Activated T-helper 2 cell treated with anti-CD3 and anti-CD28 coated beads, Interferon-gamma antibody, Interleukin-2, Interleukin-4, amounts not matched to agents 10 μg/mL and 5 μg/mL and 100 μg/mL, durations not matched to agents 14 hours and 24 hours and 36 hours (primary cell): ENCODE data around the gene GNB1L. TPM values are rescaled to one million over a fixed set of nuclear protein-coding genes. Genes with fewer than 3 reads are reported as not detected.

ENCODE experiments used
- DNase-seq: peaks from one replicate; pipeline ENCODE4 v3.0.0; 2021; ENCODE audit warnings: low spot score
- H3K27ac Mint-ChIP-seq: one replicate; pipeline ENCODE4 v1.8.0; 2021; ENCODE audit warnings: mixed read lengths
- H3K27me3 Mint-ChIP-seq: one replicate; pipeline ENCODE4 v1.8.0; 2021; ENCODE audit warnings: low read depth, mixed read lengths
- H3K36me3 Mint-ChIP-seq: one replicate; pipeline ENCODE4 v1.8.0; 2021; ENCODE audit warnings: low read depth, mixed read lengths
- H3K4me1 Mint-ChIP-seq: one replicate; pipeline ENCODE4 v1.8.0; 2021; ENCODE audit warnings: low read depth, mixed read lengths
- H3K4me3 Mint-ChIP-seq: one replicate; pipeline ENCODE4 v1.8.0; 2021; ENCODE audit warnings: low read depth, mild to moderate bottlenecking, moderate library complexity, mixed read lengths
- H3K9me3 Mint-ChIP-seq: one replicate; pipeline ENCODE4 v1.8.0; 2021; ENCODE audit warnings: mixed read lengths
- intact Hi-C: fragments of 100-400 bp; cut with micrococcal nuclease; formaldehyde crosslinking; loops from one replicate; pipeline ENCODE4 v1.15.1; 2023
- total RNA-seq: library from RNA; stranded (reverse); gene quantifications from 2 replicates; pipeline ENCODE4 v1.2.3, GENCODE V29; 2022

Gene GNB1L
- total RNA-seq, 1 donor from 2014 or later = 14.7 TPM

DNA sequence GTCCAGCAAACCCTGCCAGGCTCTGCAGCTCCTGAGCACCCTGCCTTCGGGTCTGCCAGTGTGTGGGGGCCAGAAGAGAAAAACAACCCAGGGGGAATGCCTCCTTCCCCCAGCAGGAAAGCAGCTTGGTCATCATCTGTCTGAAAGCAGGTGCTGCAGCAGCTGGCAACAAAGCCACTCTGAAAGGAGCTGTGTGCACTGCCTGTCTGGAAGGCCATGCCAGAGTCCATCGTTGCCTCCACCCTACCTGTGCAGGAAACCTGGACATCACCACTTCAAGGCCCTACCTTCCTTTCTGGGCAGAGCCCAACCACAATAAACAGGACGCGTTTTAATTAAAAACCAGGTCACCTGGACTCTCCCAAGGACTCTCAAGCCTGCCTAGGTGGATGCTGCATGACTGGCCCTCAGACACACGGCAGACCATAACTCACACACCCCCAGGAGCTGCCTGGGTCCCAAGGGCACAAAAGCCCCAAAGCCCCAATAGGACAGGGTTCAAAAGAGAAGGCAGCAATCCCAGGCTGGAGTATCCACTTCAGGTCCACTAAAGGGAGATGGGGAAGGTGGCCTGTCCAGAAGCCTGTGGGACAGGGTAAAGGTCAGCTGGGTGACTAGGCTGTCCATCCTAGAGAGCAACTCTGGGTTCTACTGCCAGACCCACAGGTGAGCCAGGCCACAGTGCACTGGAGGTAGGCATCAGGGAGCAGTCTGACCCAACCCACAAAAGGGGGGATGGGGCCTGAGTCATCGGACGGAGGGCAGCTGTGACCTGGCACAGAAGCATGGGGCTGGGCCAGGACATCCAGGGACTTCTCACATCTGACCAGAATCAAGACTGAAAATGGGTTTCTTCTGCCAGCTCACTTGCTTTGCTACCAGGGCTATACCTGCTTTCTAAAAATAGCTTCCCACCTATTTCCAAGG is 6.1 kb downstream of the GNB1L start:
- Mint-ChIP-seq H3K36me3 (peaks cover 48% of the 10 kb centered on the region), H3K9me3 (peaks cover 7% of the 10 kb centered on the region), H3K4me3 (no peak overlapping the region), H3K27me3 (no peaks in the 10 kb centered on the region), H3K4me1 (peaks cover 15% of the 10 kb centered on the region), H3K27ac (no peak overlapping the region)
- no peak for DNase-seq
- intact Hi-C loops = no loop called here

GRCh38 chr22:19847345-19847632 is 7.4 kb downstream of the GNB1L start:
- no peak for DNase-seq
- no peaks in the 10 kb centered on the region for H3K27me3 Mint-ChIP-seq
- peaks cover 37% of the 10 kb centered on the region for H3K36me3 Mint-ChIP-seq
- H3K9me3 Mint-ChIP-seq = peaks cover 7% of the 10 kb centered on the region
- no peak overlapping the region for H3K27ac Mint-ChIP-seq
- H3K4me3 Mint-ChIP-seq = no peak overlapping the region
- intact Hi-C loops = no loop called here
- peaks cover 4% of the 10 kb centered on the region for H3K4me1 Mint-ChIP-seq

DNA sequence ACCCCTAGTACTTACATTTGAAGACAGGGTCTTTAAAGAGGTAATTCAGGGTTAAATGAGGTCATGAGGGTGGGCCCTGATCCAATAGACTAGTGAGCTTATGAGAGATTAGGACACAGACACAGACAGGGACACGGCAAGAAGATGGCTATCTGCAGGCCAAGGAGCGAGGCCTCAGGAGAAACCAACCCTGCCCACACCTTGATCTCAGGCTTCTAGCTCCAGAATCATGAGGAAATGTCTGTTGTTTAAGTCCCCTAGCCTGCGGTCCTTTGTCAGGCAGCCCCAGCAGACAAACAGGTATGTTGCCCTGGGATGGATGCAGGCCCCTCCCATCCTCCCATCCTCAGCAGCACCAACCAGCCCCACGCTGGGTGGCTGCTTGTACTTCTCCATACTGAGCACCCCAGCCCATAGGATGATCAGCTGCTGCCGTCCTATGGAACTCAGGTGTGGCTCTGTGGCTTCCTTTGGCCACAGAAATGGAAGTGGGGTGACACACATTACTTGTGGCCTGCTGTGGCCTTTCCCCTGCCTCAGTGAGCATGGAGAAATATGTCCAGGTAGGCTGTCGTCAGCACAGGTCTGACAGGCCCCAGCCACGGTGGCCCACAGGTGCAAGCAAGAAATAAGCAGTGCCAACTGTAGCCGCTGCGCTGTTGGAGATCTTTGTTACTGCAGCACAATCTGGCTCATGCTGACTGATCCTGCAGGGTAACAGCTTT is 7.9 kb downstream of the GNB1L start:
- intact Hi-C loops = no loop called here
- Mint-ChIP-seq H3K27ac (no peak overlapping the region), H3K27me3 (no peaks in the 10 kb centered on the region), H3K4me3 (no peak overlapping the region), H3K9me3 (peaks cover 7% of the 10 kb centered on the region), H3K36me3 (peaks cover 32% of the 10 kb centered on the region), H3K4me1 (peaks cover 2% of the 10 kb centered on the region)
- DNase-seq = no peak

- Mint-ChIP-seq H3K4me3 (no peak overlapping the region), H3K27me3 (no peaks in the 10 kb centered on the region), H3K9me3 (peaks cover 7% of the 10 kb centered on the region), H3K36me3 (peaks cover 27% of the 10 kb centered on the region), H3K4me1 (peaks cover 2% of the 10 kb centered on the region), H3K27ac (no peak overlapping the region)
- intact Hi-C loops = no loop called here
- no peak for DNase-seq
These were observed 9.5 kb downstream of the GNB1L start for GRCh38 chr22:19845054-19845722.

DNA sequence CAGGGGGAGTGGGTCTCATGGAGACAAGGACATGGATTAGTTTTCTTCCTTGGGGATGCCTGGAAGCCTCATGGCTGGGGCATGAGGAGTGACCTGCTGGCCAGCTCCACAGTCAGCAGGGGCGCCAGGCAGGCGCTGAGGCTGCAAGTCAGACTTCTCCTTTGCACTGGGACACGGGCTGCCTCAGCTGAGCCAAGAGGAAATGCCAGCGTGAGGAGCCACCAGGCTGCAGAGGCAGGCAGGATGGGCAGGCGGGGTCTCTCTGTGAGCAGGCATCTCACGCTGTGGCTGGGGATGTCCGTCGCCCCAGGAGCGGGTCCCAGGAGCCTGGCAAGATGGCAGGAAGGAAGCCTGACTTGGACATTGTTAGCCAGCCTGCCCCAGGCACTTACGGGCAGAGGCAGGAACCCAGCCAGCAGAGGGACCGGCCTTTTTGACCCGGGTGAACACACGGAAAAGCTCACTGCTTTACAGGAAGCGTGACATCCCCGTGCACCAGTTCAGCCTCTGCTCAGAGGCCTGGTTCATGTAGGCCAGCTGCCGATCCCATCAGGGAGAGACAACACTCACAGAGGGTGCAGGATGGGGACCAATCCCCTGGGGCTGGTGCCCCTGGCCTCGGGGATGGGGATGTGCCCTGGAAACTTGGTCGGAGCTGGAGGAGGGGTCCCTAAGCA is 10.2 kb downstream of the GNB1L start:
- Mint-ChIP-seq H3K36me3 (peaks cover 20% of the 10 kb centered on the region), H3K9me3 (peaks cover 7% of the 10 kb centered on the region), H3K27me3 (no peaks in the 10 kb centered on the region), H3K4me1 (peaks cover 2% of the 10 kb centered on the region), H3K27ac (no peak overlapping the region), H3K4me3 (no peak overlapping the region)
- intact Hi-C loops = no loop called here
- no peak for DNase-seq

GRCh38 chr22:19843857-19844376 is 10.8 kb downstream of the GNB1L start:
- DNase-seq = no peak
- peaks cover 7% of the 10 kb centered on the region for H3K9me3 Mint-ChIP-seq
- H3K4me1 Mint-ChIP-seq = peaks cover 2% of the 10 kb centered on the region
- H3K27me3 Mint-ChIP-seq = no peaks in the 10 kb centered on the region
- no peak overlapping the region for H3K4me3 Mint-ChIP-seq
- intact Hi-C loops = no loop called here
- H3K27ac Mint-ChIP-seq = no peak overlapping the region
- peaks cover 19% of the 10 kb centered on the region for H3K36me3 Mint-ChIP-seq

GRCh38 chr22:19843107-19843856 is 11.4 kb downstream of the GNB1L start:
- Mint-ChIP-seq H3K4me1 (peaks cover 2% of the 10 kb centered on the region), H3K36me3 (peaks cover 16% of the 10 kb centered on the region), H3K27ac (no peak overlapping the region), H3K4me3 (no peak overlapping the region), H3K27me3 (no peaks in the 10 kb centered on the region), H3K9me3 (peaks cover 7% of the 10 kb centered on the region)
- intact Hi-C loops = no loop called here
- no peak for DNase-seq

DNA sequence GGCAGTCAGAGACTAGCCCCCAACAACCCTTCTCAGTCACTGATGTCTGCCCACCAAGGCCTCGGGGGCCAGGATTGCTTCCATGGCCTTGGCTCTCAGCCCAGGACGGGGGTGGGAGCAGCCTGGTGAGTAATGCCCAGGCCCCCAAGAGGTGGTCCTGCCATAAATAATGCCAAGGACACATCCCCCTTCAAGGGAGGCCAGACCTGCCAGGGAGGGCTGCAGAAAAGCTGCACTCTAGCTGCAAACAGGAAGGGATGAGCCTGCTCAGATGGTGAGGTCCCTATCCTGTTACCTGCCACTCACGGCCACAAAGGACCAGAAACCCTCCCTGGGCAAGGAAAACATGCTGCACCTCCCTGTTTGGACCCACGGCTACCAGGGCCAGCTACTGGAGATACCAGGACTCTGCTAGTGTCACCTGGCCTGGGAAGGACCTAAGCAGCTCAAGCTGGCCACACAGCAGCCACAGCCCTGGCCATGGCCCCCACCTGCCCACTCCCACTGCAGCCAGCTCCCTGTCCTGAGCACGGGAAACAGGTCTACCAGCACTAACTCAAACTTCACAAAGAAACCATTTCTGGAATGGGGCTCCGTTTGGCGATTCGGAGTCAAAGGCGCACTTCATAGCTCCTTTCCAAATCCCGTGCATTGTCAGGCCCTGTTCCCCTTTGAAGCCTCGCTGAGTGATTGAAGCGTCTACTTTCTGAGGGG is 12.1 kb downstream of the GNB1L start:
- intact Hi-C loops = no loop called here
- no peak for DNase-seq
- peaks cover 2% of the 10 kb centered on the region for H3K4me1 Mint-ChIP-seq
- H3K36me3 Mint-ChIP-seq = peaks cover 10% of the 10 kb centered on the region
- H3K27me3 Mint-ChIP-seq = no peaks in the 10 kb centered on the region
- no peak overlapping the region for H3K27ac Mint-ChIP-seq
- H3K4me3 Mint-ChIP-seq = no peak overlapping the region
- peaks cover 1% of the 10 kb centered on the region for H3K9me3 Mint-ChIP-seq

GRCh38 chr22:19841641-19842392 is 12.9 kb downstream of the GNB1L start:
- Mint-ChIP-seq H3K9me3 (no peaks in the 10 kb centered on the region), H3K27me3 (no peaks in the 10 kb centered on the region), H3K36me3 (peaks cover 6% of the 10 kb centered on the region), H3K27ac (no peak overlapping the region), H3K4me1 (peaks cover 2% of the 10 kb centered on the region), H3K4me3 (no peak overlapping the region)
- intact Hi-C loops = no loop called here
- DNase-seq = no peak

GRCh38 chr22:19840955-19841640 is 13.6 kb downstream of the GNB1L start:
- no peak for DNase-seq
- Mint-ChIP-seq H3K27me3 (no peaks in the 10 kb centered on the region), H3K9me3 (no peaks in the 10 kb centered on the region), H3K4me1 (peaks cover 2% of the 10 kb centered on the region), H3K4me3 (no peak overlapping the region), H3K27ac (no peak overlapping the region), H3K36me3 (peaks cover 6% of the 10 kb centered on the region)
- intact Hi-C loops = no loop called here

GRCh38 chr22:19840059-19840458 is 14.6 kb downstream of the GNB1L start:
- intact Hi-C loops = no loop called here
- H3K9me3 Mint-ChIP-seq = no peaks in the 10 kb centered on the region
- H3K4me1 Mint-ChIP-seq = peaks cover 2% of the 10 kb centered on the region
- H3K27me3 Mint-ChIP-seq = no peaks in the 10 kb centered on the region
- no peak overlapping the region for H3K27ac Mint-ChIP-seq
- no peaks in the 10 kb centered on the region for H3K36me3 Mint-ChIP-seq
- no peak overlapping the region for H3K4me3 Mint-ChIP-seq
- DNase-seq = no peak
